OCI-LY7 (cell line): Measurements from ENCODE around the gene GIMAP2. TPM values are rescaled to one million over a fixed set of nuclear protein-coding genes. Genes with fewer than 3 reads are reported as not detected.

Experiments used
- BruUV-seq: library from RNA; stranded (reverse); fragments of 400-500 nt; replicated peaks from 2 replicates; lab custom pipeline; 2021; lab: Mats Ljungman, UMichigan
- CTCF ChIA-PET: fragments of 300-600 bp; sonication (Branson Sonifier 250); formaldehyde crosslinking; loops from one replicate; lab custom pipeline; 2022; ENCODE audit warnings: antibody characterized with exemption; ENCODE audit not compliant: unreplicated experiment; lab: Charles Lee
- POLR2A ChIA-PET: fragments of 300-600 bp; sonication (Branson Sonifier 250); formaldehyde crosslinking; loops from one replicate; lab custom pipeline; 2022; ENCODE audit warnings: antibody characterized with exemption; lab: Charles Lee
- DNase-seq: peaks from one replicate; pipeline ENCODE4 v3.0.0-alpha.2; 2015; ENCODE audit warnings: low spot score
- H2AFZ ChIP-seq: fragments of 200-600 bp; sonication (generic), shearing (Covaris generic); 2 replicates; pipeline ENCODE4 v1.6.1; 2014; ENCODE audit warnings: mild to moderate bottlenecking, antibody characterized with exemption, low read length, moderate library complexity
- H3K27ac ChIP-seq: fragments of 200-600 bp; sonication (generic); 2 replicates; pipeline ENCODE4 v1.5.1; 2014; ENCODE audit warnings: mixed run types, low read depth, mild to moderate bottlenecking, moderate library complexity, low read length, inconsistent platforms; ENCODE audit not compliant: poor library complexity, severe bottlenecking
- H3K36me3 ChIP-seq: fragments of 200-600 bp; sonication (generic); 2 replicates; pipeline ENCODE4 v1.6.1; 2014; ENCODE audit warnings: mild to moderate bottlenecking, antibody characterized with exemption, low read length, moderate library complexity, mixed read lengths; ENCODE audit not compliant: insufficient read depth
- H3K4me1 ChIP-seq: fragments of 200-600 bp; sonication (generic); 2 replicates; pipeline ENCODE4 v1.5.1; 2014; ENCODE audit warnings: mild to moderate bottlenecking, low read length; ENCODE audit not compliant: insufficient read depth, poor library complexity, severe bottlenecking
- H3K4me2 ChIP-seq: fragments of 200-600 bp; sonication (generic); 2 replicates; pipeline ENCODE4 v1.6.1; 2014; ENCODE audit warnings: mild to moderate bottlenecking, low read length
- H3K4me3 ChIP-seq: fragments of 200-600 bp; sonication (generic); 2 replicates; pipeline ENCODE4 v1.5.1; 2014; ENCODE audit warnings: mild to moderate bottlenecking, low read depth, low read length; ENCODE audit not compliant: poor library complexity, severe bottlenecking
- H3K79me2 ChIP-seq: fragments of 200-600 bp; sonication (generic); 2 replicates; pipeline ENCODE4 v1.6.1; 2016; ENCODE audit warnings: low read depth, mild to moderate bottlenecking, low read length, moderate library complexity, mixed read lengths; ENCODE audit not compliant: insufficient read depth
- H3K9me2 ChIP-seq: fragments of 200-600 bp; sonication (generic); 2 replicates; pipeline ENCODE4 v1.6.1; 2016; ENCODE audit warnings: mild to moderate bottlenecking, low read length, mixed read lengths; ENCODE audit not compliant: insufficient read depth
- H3K9me3 ChIP-seq: fragments of 200-600 bp; sonication (generic); 2 replicates; pipeline ENCODE4 v1.6.1; 2014; ENCODE audit warnings: mild to moderate bottlenecking, mixed run types, low read length, mixed read lengths
- H4K20me1 ChIP-seq: fragments of 200-600 bp; sonication (generic); 2 replicates; pipeline ENCODE4 v1.6.1; 2014; ENCODE audit warnings: mild to moderate bottlenecking, antibody characterized with exemption, low read length, moderate library complexity, mixed read lengths; ENCODE audit not compliant: insufficient read depth
- CTCF ChIP-seq: fragments of 200-600 bp; sonication (generic); conservative IDR thresholded peaks from 2 replicates; pipeline ENCODE4 v1.5.1; 2014; ENCODE audit warnings: mild to moderate bottlenecking, antibody characterized with exemption, low read length, moderate library complexity, mixed read lengths
- EZH2phosphoT487 ChIP-seq: fragments of 200-600 bp; sonication (generic); IDR thresholded peaks from 2 replicates; pipeline ENCODE4 v1.6.1; 2018; ENCODE audit warnings: low read depth, borderline replicate concordance, mild to moderate bottlenecking, mixed run types, antibody characterized with exemption, low read length, moderate library complexity, mixed read lengths
- intact Hi-C: fragments of 100-400 bp; cut with micrococcal nuclease; formaldehyde crosslinking; loops from one replicate; pipeline ENCODE4 v1.10.0; 2022; ENCODE audit not compliant: unreplicated experiment
- total RNA-seq, 2 experiments: library from RNA; depleted of rRNA in 1 of 2; stranded (reverse); fragments of >200 nt in 1 of 2; shearing (Covaris generic) in 1 of 2; gene quantifications; 2 replicates each; pipeline ENCODE4 v1.2.3, GENCODE V29; 2014 to 2022

The GIMAP2 gene
- total RNA-seq, 2 experiments from 2014 or later: not detected

DNA sequence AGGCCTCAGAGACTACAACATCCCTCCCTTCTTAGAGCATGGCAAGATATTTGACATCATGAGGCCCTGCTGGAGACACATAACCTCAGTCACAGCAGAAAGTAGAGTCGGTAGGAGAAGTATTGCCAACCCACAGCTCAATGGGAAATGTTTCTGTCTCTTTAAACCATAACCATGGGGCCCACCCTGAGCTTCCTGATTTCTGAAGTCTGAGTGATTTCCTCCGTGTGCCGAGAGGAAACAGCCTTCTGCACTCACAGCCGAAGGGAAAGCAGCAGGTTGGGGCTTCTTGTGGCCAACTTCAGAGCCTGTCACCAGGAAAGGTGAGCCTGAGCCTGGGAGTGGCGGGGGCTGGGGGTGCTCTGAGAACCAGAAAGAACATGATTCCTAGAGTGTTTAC lies 30.9 kb downstream of the GIMAP2 start, which contains the start of gene GIMAP1:
GIMAP1 (plus strand) TSS at position 246 of the 400 bp plus-strand sequence. CDS start 2,435 bp downstream, outside the sequence.
- Histone ChIP-seq H3K79me2 (no peaks in the 10 kb centered on the region), H2AFZ (no peak within 1 kb of the TSS), H3K27ac (no peak within 1 kb of the TSS), H4K20me1 (no peaks in the 10 kb centered on the region), H3K9me3 (no peaks in the 10 kb centered on the region), H3K4me2 (no peak within 1 kb of the TSS), H3K9me2 (no peaks in the 10 kb centered on the region), H3K4me3 (no peak within 1 kb of the TSS), H3K36me3 (no peaks in the 10 kb centered on the region), H3K4me1 (no peaks in the 10 kb centered on the region)
- no peak for DNase-seq
- intact Hi-C loops: no loop called here
- ChIA-PET POLR2A (interaction anchor here (0.6 to 0.8 kb wide), 3 partner anchors 43 to 1228 kb away, joined by 3 to 4 read pairs (median 3); no protein-coding TSS in a partner anchor), CTCF (interaction anchor here (0.6 kb wide), 1 partner anchor 54 kb away, joined by 3 read pairs; no protein-coding TSS in a partner anchor)
- TF ChIP-seq EZH2phosphoT487 (no peak), CTCF (no peak)
- BruUV-seq: no TSS peak

DNA sequence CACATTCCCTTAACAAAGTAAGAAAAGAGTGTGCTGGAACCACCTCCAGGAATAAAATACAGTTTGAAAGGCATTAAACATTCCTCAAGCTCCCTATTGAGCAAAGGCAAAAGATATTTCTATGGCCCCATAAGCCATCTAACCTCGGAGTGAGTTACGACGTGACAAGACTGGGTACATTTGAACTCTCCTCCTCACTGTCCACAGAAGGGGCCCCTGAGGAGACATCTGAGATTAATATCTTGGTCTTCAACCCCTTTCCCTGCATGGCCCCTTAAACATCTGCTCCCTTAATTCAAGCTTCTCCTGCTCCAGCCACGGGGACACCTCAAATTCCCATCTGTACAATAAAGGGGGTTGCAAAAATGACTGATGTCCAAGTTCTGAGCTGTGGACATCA lies 31.4 kb downstream of the GIMAP2 start:
- ChIA-PET POLR2A (interaction anchor here (0.8 kb wide), 1 partner anchor 42 kb away, joined by 3 read pairs; no protein-coding TSS in a partner anchor), CTCF (no interaction called here)
- DNase-seq: no peak
- BruUV-seq: no TSS peak
- Histone ChIP-seq H3K36me3 (no peaks in the 10 kb centered on the region), H3K9me3 (no peaks in the 10 kb centered on the region), H3K4me3 (no peak overlapping the region), H3K9me2 (no peaks in the 10 kb centered on the region), H3K79me2 (no peaks in the 10 kb centered on the region), H3K27ac (no peak overlapping the region), H2AFZ (no peak overlapping the region), H3K4me1 (no peaks in the 10 kb centered on the region), H3K4me2 (no peak overlapping the region), H4K20me1 (no peaks in the 10 kb centered on the region)
- intact Hi-C loops: no loop called here
- TF ChIP-seq EZH2phosphoT487: no peak

DNA sequence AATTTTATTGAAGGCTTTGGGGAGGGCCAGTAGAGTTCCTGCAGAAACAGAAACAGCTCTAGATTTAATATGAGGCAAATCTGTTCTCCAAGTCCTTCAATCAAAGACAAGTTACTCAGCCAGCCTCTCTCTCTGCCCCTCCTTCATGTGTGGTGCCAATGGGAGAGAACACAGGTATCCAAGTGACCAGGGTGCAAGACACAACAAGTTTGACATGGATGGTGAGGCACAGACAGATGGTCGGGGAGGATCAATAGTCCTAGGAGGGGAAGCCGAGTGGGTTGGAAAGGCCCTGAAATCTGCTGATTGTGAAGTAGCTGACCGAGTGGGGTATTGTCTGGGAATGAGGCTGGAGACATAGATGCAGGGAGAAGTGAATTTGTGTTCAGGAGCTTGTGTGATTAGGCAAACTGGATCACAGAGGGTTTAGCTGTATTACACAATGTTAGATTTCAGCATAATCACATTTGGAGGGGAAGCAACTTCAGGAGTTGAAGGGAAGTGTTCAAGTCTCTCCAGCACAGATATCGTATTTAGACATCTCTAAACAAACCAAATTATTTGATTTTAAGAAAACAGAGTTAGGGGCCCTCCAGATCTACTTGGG lies 32.4 kb downstream of the GIMAP2 start:
- Histone ChIP-seq H4K20me1 (no peaks in the 10 kb centered on the region), H3K4me2 (no peak overlapping the region), H3K4me3 (no peak overlapping the region), H3K9me3 (no peaks in the 10 kb centered on the region), H2AFZ (no peak overlapping the region), H3K36me3 (no peaks in the 10 kb centered on the region), H3K27ac (no peak overlapping the region), H3K9me2 (no peaks in the 10 kb centered on the region), H3K4me1 (no peaks in the 10 kb centered on the region), H3K79me2 (no peaks in the 10 kb centered on the region)
- TF ChIP-seq CTCF: no peak
- no peak for TF ChIP-seq EZH2phosphoT487
- BruUV-seq: no TSS peak
- no peak for DNase-seq
- CTCF ChIA-PET: no interaction called here
- POLR2A ChIA-PET: no interaction called here
- intact Hi-C loops: no loop called here
